NCI-H1048 (cell line): Measurements from ENCODE around the gene LEO1.
"Not testable (repeated sequence)": the region's sequence is repeated elsewhere in the genome, so short reads cannot be mapped to it uniquely, and the experiment has no call there.

Experiments
- DNase-seq: peaks from one replicate; lab custom pipeline; 2025; lab: John Stamatoyannopoulos, UW

The LEO1 gene

DNA sequence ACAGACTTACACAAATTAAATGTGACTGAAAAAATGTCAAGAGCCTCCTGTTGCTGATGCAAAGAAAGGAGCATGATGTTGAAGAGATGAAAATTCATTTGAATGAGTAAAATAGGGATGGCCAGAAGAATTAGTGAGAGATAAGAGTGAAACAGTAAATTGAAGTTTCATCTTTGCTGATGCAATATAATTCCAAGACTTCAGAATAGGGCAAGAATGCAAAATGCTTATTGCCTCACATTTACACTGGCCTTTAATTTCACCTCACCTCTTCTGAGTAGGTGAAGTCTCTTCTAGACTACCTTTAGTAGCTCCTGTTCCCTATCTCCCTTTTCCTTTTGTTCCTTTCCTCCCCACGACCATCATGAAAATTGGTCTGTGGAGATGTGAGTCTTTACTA, 32.1 kb upstream of the LEO1 start:
- no peak for DNase-seq

DNA sequence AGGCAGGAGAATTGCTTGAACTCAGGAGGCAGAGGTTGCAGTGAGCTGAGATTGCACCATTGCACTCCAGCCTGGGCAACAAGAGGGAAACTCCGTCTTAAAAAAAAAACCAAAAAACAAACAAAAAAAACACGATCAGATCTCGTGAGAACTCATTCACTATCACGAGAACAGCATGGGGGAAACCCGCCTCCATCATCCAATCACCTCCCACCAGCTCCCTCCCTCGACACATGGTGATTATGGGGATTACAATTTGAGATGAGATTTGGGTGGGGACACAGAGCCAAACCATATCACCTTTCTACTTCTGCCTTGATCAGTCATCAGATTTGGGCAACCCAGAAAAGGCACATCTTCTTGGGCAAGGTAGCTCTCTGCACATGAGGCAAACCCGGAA, 31.5 kb upstream of the LEO1 start:
- DNase-seq, result not testable (repeated sequence)

DNA sequence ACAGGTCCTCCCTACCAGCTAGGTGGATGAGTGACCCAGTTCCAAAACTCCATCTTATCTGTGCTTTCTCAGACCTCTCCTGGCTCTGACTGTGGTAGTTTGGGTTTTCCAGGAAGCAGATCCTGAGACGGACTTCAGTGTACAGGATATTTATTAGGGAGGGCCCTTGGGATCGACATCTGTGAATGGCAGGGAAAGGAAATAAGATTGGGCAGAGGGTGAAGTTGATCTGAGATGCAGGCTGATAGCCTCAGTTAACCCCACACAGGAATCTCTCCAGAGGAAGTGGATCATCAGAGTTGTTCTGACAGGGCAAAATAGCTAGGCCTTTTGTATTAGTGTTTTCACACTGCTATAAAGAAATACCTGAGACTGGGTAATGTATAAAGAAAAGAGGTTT, 30.8 kb upstream of the LEO1 start:
- DNase-seq, result no peak

DNA sequence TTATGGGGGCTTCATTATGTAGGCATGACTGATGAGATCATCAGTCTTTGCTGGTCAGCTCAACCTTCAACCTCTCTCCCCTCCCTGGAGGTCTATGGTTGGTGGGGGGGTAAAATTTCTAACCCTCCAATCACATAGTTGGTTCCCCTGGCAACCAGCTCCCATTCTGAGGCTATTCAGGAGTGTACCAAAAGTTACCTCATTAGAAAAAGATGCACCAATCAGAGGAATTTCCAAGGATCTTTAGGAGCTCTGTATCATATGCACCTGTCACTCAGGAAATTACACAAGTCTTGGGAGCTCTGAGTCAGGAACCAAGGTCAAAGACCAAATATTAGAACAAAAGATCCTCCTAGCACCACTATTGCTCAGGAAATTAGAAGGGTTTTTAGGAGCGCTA, 21.4 kb upstream of the LEO1 start:
- no peak for DNase-seq

DNA sequence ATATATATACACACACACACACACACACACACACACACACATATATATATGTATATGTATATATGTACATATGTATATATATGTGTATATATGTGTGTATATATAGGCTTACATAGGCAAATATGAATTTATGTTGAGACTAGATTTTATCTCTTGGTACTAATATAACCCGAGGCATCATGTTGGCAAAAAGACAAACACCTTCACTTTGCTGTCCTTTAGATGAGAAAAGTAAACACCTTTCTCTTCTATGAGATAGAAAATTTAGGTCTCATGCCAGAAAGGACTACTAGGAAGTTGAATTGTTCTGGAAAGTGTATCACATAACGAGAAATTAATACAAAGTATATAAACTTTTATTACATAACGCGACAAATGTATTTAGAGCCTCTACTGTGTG, 19.6 kb upstream of the LEO1 start:
- DNase-seq, result no peak

DNA sequence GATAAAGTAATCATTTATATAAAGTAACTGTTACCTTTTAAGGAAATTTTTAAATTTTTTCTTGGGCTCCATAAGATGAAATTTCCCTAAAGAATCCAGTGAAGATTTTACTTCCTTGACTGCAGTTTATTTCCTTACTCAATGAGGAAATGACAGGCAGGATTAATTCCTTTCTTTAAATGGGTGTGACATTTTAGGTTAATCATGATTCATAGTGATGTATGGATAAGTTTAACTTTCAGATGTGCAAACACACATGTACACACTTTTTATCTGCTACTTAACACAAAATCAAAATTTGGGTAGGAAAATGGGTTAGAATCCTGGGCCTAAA, 11.2 kb upstream of the LEO1 start:
- no peak for DNase-seq

DNA sequence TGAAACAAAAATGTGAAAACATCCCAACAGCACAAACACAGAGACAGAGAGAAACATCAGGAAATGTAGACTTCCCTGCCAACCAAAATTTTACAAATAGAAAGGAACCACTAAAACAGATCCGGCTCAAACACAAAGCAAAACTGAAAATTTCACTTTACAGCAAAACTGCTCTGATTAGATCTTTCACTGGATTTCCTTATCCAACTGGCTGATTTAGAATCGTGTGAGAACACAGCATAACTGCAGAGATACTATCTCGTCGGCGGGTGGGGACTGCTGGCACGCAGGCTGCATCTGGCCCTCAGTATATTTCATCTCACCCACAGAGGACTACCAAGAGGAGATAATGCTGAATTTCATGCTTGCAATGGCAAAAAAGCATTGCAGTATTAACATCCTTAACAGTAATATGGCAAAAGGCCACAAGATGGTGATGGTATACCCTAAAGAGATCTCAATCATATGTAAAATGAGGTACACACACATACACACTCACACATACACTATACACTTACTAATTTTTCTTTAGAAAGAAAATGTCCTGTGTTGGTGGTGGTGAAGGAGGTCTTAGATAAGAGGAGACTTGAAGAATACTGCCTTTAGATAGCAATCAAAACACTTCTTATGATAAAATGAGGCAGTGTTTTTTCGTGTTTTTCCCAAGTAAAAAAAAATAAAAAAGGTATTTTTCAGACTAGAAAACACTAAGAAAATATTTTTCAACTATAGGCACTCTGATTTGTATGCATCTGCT, 10.6 kb upstream of the LEO1 start:
- DNase-seq, result no peak

DNA sequence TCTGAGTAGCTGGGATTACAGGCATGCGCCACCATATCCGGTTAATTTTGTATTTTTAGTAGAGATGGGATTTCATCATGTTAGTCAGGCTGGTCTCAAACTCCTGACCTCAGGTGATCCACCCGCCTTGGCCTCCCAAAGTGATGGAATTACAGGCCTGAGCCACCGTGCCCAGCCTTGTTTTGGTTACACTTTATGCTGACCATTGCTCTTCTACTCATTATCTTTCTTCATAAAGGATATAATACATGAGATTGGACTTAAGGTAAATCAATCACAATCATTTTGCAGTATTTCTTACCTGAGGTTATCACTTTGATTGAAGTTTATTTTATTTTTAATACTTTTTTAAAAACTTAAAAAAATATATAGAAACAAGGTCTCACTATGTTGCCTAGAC, 2.2 kb upstream of the LEO1 start:
- no peak for DNase-seq

DNA sequence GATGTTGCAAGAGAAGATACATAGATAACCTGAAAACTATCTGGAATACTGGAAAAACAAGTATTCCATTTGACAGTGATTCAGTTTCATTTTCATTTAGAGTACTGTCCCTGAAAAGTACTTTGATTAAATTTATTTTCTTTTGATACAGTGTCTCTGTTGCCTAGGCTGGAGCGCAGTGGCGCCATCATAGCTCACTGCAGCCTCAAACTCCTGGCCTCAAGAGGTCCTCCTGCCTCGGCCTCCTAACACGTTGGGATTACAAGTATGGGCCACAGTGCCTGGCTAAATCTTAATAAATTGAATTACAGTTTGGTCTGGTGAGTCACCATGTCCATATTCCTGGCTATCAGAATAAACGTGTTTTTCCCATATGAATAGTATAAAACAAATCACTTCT, 1.6 kb upstream of the LEO1 start:
- no peak for DNase-seq

DNA sequence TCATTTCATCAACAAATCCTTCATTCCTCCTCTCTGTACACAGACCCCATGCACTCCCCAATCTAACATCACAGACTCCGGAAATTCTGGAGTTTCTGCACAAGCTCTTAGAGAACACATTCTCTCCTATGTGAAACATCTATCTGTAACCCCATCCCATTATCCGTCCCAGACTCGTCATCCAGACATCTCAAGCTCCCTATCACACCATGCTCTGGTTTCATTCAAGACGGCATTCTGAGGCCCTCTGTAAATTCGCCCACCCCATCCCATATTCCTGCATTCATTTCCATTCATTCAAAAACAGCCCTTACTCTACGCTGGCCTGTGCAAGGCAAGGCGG, 575 bp downstream of the LEO1 start:
- DNase-seq, result no peak

DNA sequence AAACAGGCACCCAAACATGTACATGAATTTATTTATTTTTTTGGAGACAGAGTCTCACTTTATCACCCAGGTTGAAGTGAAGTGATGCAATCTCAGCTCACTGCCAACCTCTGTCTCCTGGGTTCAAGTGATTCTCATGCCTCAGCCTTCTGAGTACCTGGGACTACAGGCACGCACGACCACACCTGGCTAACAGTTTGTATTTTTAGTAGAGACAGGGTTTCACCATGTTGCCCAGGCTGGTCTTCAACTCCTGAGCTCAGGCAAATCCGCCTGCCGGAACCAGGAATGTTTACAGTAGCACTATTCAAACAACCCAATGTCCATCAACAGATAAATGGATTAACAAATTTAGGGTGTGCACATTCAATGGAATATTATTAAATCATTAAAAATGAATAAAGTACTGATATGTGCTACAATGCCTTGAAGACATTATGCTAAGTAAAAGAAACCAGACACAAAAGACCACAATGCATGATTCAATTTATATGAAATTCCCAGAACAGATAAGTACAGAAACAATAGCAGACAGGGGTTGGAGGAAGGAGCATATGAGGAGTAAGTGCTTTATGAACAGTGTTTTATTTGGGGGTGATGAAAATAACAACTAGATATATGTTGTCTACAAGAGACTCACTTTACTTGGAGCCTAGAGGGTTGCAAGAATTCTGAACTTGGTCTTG, 1.3 kb downstream of the LEO1 start:
- no peak for DNase-seq

DNA sequence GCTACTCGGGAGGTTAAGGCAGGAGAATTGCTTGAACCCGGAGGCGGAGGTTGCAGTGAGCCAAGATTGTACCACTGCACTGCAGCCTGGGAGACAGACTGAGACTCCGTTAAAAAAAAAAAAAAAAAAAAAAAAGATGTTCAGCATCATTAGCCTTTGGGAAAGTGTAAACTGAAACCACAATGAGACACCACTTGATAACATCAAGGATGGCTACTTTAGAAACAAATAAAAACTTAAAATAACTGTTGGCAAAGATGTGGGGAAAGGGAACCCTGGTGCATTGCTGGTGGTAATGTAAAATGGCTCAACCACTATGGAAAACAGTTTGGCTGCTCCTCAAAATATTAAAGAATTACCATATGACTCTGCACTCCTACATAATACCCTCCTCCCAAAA, 1.9 kb downstream of the LEO1 start:
- no peak for DNase-seq

DNA sequence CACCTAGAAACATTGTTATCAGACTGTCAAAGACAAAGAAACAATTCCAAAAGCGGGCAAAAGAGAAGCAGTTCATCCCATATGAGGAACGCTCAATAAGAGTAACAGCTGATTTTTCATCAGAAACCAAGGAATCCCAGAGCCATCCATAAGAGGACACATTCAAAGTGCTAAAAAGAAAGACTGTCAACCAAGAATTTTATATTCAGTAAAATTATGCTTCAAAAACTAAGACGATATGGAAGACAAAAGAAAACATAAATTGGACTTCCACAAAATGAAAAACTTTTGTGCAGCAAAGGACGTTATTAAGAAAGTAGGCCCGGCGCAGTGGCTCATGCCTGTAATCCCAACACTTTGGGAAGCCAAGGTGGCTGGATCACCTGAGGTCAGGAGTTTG, 4.0 kb downstream of the LEO1 start:
- DNase-seq, result no peak

DNA sequence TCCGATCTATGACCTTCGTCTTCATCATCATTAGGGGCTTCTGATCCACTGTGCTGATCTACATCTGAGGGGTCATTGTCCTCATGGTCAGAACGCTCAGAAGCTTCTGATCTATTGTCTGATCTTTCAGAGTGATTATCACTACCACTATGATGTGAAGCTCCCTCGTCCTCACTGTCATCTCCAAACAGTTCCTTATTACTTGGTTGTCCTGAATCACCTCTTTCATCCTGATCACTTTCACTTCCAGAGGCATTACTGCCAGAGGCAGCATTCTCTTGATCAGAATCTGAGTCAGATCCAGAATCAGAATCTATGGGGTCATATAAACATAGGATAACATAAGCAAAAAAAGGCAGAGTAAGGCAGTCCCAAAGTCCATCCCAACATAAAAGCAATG, 5.4 kb downstream of the LEO1 start:
- DNase-seq, result no peak

DNA sequence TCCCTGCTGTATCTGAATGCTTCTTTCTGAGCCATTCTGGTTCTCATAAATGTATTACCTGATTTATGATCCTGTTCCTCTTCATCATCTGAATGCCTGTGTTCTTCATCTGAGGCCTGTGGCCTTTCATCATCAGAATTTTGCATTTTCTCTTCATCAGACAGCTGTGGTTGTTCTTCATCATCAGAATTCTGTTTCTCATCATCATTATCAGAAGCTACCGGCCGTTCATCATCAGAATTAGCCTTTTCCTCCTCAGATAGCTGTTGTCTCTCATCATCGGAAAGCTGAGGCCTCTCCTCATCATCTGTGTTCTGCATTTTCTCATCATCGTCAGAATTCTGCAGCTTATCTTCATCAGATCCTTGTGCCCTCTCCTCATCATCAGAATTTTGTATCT, 5.9 kb downstream of the LEO1 start:
- DNase-seq, result no peak

DNA sequence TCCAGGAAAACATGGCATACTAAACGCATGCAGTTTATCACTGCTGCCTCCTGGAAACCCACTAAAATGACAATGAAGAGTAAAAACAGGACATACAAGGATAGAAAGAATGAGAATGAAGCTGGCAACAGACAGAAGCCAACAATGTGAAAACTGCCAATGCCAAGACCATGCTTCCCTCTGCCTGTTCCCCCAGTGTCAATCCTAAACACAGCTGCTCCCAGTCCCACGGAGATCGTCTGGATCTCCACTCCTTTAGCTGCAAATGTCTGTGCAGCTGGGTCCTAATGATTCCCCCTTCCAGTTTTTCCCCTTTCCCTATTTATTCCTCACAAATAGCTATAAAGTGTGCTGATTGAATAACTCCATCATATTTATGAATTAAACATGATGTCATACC, 16.1 kb downstream of the LEO1 start:
- DNase-seq, result no peak

DNA sequence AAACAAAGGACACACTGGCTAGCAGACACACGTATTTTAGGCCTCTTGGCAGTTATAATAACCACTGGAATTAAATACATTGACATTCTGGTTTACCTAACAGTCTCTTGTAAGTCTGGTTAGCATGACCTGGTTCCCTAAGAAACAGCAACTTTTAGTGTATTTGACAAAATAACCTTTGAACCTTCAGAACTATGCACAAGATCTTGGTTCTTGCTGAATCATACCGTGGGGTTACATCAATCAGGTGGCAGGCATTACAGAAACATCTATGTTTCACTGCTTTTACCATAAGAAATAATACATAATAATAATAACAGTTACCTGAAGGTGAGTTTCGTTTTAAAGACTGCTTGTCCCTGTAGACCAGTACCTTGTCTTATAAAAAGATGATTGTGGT, 18.8 kb downstream of the LEO1 start:
- no peak for DNase-seq

DNA sequence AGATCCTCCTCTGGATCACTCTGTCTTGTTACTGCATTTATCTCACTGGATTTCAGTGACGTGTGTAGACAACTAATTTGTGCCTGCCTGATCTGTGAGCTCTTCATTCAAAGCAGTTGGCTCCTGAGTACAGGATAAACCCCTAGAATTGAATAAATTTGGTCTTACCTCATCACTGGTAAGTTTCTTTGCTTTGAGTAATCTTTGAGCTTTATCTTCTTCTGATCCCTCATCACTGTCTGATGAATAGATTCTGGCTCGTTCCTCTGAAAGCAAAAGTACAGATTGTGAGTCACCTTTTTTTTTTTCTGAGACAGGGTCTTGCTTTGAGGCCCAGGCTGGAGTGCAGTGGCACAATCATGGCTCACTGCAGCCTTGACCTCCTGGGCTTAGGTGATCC, 24.5 kb downstream of the LEO1 start:
- DNase-seq, result no peak

DNA sequence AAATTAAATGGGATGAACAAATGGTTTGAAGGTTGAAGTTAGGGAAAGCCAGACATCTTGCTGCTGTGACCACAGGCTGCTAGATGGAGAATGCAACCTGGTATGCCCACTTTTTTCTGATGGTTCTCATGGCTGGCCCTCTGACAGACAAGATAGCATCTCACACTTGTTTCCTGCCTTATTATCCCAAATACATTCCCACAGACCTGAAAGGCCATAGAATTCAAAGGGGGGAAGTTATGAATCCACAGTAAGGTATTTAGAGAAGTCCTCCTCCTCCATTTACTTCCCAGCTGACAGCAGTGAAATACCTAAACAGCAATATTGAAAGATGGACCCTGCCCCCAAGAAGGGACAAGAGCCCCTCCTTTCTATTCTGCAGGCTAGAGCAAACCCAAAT, 32.4 kb downstream of the LEO1 start:
- DNase-seq, result no peak

DNA sequence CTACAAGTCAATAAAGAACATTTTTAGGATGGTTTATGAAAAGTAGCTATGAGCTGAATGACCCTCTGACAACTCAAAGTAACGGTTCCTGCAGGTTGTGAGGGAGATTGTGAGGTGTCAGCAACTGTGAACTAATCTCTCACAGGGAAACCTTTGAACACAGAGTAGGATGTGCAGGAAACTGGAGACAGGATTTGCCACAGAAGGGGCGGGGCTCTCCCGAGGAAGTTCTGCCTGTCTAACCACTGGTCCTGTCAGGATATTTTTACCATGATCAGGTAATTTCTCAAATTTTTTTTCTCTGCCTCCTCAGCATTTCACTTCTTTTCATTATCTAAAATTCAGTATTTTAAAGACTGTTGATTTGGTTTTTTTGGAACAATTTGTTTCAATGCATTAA, 33.3 kb downstream of the LEO1 start:
- no peak for DNase-seq

DNA sequence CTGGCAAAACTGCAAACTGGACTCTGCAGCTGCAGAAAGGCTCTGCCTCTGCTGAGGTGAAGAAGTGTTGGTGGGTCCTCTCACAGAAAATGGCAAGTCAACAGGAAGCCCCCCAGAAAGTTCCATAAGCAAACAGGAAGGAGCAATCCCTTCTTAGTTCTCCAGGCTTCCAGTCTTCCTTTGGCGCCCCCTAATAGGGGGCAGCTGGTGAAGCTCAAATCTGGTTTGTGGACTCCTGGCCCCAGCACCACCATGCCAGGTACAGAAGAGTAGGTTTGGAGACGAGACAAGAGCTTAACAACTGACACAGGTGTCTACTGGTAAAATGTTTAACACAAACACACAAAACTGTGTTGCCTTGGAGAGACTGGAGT, 35.5 kb downstream of the LEO1 start:
- no peak for DNase-seq

DNA sequence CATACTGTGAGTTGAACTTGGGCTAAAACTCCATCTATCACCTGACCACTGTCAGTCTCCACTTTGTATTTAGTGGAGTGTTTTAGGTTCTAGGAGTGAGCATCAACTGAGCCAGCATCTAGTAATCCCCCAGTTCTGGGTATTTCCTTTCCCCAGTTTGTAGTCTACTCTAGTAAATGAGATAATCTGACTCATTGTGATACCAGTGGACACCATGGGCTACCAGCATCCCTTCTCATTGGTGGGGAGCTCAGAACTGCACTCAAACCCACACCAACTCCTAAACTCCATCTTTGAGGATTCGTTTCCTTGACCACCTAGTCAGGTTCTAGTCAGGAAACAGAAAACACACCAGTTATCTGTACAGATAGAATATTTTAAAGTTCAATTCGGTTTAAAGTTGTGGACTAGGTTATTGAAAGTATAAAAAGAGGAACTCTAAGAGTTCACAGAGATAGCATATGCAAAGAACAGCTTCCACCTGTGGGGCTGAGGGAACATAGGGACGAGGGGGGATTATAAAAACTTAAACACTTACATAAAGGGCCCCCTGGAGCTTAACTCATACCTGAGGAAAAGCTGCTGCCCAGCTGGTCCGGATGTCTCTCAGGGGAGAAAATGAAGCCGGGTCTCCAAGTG, 36.0 kb downstream of the LEO1 start:
- DNase-seq, result no peak

DNA sequence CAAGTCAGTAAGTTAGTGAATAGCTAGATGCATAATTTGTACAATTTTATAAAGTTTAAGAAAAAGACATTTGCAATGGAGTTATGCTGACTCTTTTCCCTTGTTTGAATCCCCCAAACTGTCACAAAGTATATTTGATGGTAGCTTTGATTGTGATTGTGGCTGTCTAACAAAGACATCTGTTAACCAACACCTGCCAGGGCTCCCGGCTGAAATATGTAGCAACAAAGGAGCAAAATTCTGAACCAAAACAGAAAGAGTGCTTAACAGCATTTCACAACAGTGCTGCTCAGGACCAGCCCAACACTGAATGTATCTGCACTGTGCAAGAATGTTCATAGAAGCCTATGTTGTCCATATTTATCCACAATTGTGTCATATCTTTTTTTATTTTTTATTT, 39.4 kb downstream of the LEO1 start:
- no peak for DNase-seq

DNA sequence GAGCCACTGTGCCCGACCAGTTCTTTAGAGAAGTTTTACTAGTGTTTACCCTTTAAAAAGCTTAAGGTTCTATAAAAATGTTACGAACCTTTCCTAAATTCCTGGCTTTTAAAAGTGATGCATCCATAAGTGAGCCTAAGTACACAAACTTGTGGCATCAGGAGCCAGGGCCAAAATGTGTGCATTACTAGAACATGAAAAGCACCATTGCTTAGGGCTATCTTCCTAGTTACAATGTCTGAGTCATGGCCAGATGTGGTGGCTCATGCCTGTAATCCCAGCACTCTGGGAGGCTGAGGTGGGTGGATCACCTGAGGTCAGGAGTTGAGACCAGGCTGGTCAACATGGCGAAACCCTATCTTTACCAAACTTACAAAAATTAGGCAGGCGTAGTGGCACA, 39.9 kb downstream of the LEO1 start:
- DNase-seq, result no peak
